Measurements from ENCODE around the gene BSCL2. TPM values are rescaled to one million over a fixed set of nuclear protein-coding genes. Genes with fewer than 3 reads are reported as not detected.

Gene BSCL2
- total and polyA plus RNA-seq, 2 donors (not counting 1 experiment from before 2014, with no cell fraction given): 38.5 to 56.3 TPM

GRCh38 chr11:62680825-62681240 lies 26.4 kb downstream of the BSCL2 start:
- DNase-seq: peak; percentile 69
- Mint-ChIP-seq H3K4me3 (peak overlapping the region; percentile 62), H3K4me1 (peaks cover 30% of the 10 kb centered on the region), H3K27ac (peak overlapping the region; percentile 69), H3K9me3 (ENCODE audit: insufficient read depth) (no peaks in the 10 kb centered on the region), H3K27me3 (no peaks in the 10 kb centered on the region)
- H4K20me1 ChIP-seq (ENCODE audit: control insufficient read depth, insufficient read depth, low read length, poor library complexity, severe bottlenecking): no peaks in the 10 kb centered on the region
- peak overlapping the region; percentile 67 for H2AFZ ChIP-seq (ENCODE audit: insufficient read depth, low read depth, low read length, poor library complexity, severe bottlenecking)
- ChIA-PET POLR2A (interaction anchor here (0.5 to 3.2 kb wide), 13 partner anchors 9 to 1533 kb away, joined by 3 to 16 read pairs (median 3); partner anchors contain the start of genes C11orf98, CSKMT, UQCC3 and ZBTB3), CTCF (interaction anchor here (0.6 to 3.0 kb wide), 25 partner anchors 9 to 243 kb away, joined by 3 to 32 read pairs (median 5); partner anchors contain the start of genes C11orf98, CSKMT, INTS5 and LBHD1)
- H3K79me2 ChIP-seq (ENCODE audit: control insufficient read depth, insufficient read depth, low read length): peaks cover 27% of the 10 kb centered on the region
- no peak overlapping the region for H3K4me2 ChIP-seq (replicated peaks; ENCODE audit: low read depth, low read length, poor library complexity, severe bottlenecking)
- H3K27ac ChIP-seq (ENCODE audit: low read length in 2 of 2): no peak overlapping the region
- H3K9me3 ChIP-seq (ENCODE audit: control extremely low read depth in 1 of 3, control insufficient read depth in 2 of 3, insufficient read depth in 1 of 3, low read length in 2 of 3): no peaks in the 10 kb centered on the region
- peaks cover 9 to 20% of the 10 kb centered on the region in 2 donors for H3K4me1 ChIP-seq (ENCODE audit: control insufficient read depth in 2 of 2, insufficient read depth in 2 of 2, low read length in 2 of 2)
- WGBS (ENCODE audit: insufficient coverage): 33% methylated on average over 1 of the region's 4 CpGs
- intact Hi-C loops (cut with micrococcal nuclease): no loop called here
- H3K4me3 ChIP-seq (ENCODE audit: control extremely low read depth in 1 of 5, extremely low read depth in 1 of 5, insufficient read depth in 1 of 5, low read depth in 2 of 5, low read length in 4 of 5): no peak overlapping the region
- peak; percentile 71 for ATAC-seq (ENCODE audit: low read depth)
- H3K9ac ChIP-seq (ENCODE audit: low read length): no peak overlapping the region
- peaks cover 1 to 14% of the 10 kb centered on the region in 2 experiments for H3K36me3 ChIP-seq (replicated peaks in 1 of 2; ENCODE audit: control extremely low read depth in 1 of 2, control insufficient read depth in 1 of 2, extremely low read depth in 1 of 2, insufficient read depth in 2 of 2, low read length in 1 of 2)
- peak; percentile 37 for TF ChIP-seq CTCF (IDR thresholded peaks at IDR 0.05)
- no peak for TF ChIP-seq EZH2 (IDR thresholded peaks at IDR 0.05; ENCODE audit: borderline replicate concordance, insufficient read depth, low read depth, low read length, poor library complexity, severe bottlenecking)
- H3K27me3 ChIP-seq (replicated peaks in 1 of 4; ENCODE audit: control extremely low read depth in 1 of 4, control insufficient read depth in 3 of 4, insufficient read depth in 4 of 4, low read length in 3 of 4): no peaks in the 10 kb centered on the region
